ENCODE results near the gene TCP11L1.

DNA sequence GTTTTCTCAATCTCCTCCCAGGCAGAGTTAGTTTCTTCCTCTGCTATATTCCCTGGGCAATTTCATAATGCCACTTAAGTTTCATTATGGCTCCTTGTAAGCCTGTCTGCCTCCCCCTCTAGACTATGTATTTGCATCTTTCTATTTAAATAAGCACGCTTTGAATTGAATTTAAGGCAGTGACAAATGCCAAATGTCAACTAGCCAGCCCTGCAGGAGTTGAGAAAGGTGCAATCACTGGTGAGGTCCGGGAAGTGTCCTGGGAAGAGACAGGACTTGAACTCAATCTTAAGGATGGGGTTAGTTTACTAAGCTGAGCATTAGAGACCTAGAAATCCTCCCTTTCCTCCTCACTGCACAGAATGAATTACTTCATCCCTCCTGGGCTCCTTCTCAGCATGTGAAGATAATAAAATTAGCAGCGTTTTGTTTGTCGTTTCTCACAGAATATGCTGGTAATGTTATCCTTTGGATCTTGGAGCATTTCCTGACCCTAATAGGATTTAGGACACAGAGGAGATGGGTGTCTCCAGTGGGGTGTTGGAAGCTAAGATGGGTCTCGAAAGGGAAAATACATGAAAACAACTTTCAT, 1.6 kb downstream of the TCP11L1 start:
- TF ChIP-seq TAF1 (IDR thresholded peaks at IDR 0.05; ENCODE audit: low read depth): no peak
- TF ChIP-seq MAX (IDR thresholded peaks at IDR 0.05): no peak
- TF ChIP-seq RAD21 (IDR thresholded peaks at IDR 0.05; ENCODE audit: low read depth): no peak
- no peak for TF ChIP-seq EGR1 (IDR thresholded peaks at IDR 0.05)
- no peak for TF ChIP-seq REST (IDR thresholded peaks at IDR 0.05; ENCODE audit: low read depth)
- no peak for TF ChIP-seq CEBPB (IDR thresholded peaks at IDR 0.05)
- no peak for TF ChIP-seq TCF12 (IDR thresholded peaks at IDR 0.05; ENCODE audit: low read depth)
- TF ChIP-seq EP300 (IDR thresholded peaks at IDR 0.05; ENCODE audit: borderline replicate concordance): no peak
- no peak for TF ChIP-seq TEAD4 (IDR thresholded peaks at IDR 0.05)
- TF ChIP-seq ZBTB7A (IDR thresholded peaks at IDR 0.05; ENCODE audit: low read depth): no peak
- TF ChIP-seq CREB1 (IDR thresholded peaks at IDR 0.05; ENCODE audit: low read depth): no peak
- TF ChIP-seq NFIC (IDR thresholded peaks at IDR 0.05): no peak
- TF ChIP-seq, protein P1, sequence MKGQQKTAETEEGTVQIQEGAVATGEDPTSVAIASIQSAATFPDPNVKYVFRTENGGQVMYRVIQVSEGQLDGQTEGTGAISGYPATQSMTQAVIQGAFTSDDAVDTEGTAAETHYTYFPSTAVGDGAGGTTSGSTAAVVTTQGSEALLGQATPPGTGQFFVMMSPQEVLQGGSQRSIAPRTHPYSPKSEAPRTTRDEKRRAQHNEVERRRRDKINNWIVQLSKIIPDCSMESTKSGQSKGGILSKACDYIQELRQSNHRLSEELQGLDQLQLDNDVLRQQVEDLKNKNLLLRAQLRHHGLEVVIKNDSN (IDR thresholded peaks at IDR 0.05): no peak
- TF ChIP-seq YY1 (IDR thresholded peaks at IDR 0.05; ENCODE audit: low read depth): no peak
